Stimulated activated CD4-positive, alpha-beta T cell treated with anti-CD3 and anti-CD28 coated beads, Interleukin-12 subunit alpha, Interleukin-12 subunit beta, amount 100 ng/mL, for 48 hours (primary cell): ENCODE measurements around the gene SNED1.
A peak's percentile ranks its signal among the peaks of the same experiment; 100 is the strongest.

ENCODE experiments used
- DNase-seq, 3 donors: peaks; one replicate each; pipeline ENCODE4 v3.0.0-alpha.2; 2020; ENCODE audit warnings: low read depth in 2 of 3, low spot score in 1 of 3

The SNED1 gene

DNA sequence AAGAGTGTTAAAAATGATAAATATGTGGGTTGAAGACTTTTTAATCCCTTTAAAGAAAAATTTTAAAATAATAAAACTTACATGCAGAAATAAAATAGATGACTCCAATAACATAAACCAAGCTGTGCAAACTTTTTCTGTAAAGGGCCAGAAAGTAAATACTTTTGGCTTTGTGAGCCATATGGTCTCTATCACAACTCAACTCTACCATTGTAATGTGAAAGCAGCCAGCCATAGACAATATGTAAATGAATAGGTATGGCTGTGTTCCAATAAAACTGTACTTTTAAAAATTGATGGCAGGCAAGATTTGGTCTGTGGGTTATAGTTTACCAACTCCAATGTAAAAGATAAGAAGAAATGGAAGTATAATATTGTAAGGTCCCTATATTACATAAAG is 45.2 kb downstream of the SNED1 start:
- no peak for DNase-seq

DNA sequence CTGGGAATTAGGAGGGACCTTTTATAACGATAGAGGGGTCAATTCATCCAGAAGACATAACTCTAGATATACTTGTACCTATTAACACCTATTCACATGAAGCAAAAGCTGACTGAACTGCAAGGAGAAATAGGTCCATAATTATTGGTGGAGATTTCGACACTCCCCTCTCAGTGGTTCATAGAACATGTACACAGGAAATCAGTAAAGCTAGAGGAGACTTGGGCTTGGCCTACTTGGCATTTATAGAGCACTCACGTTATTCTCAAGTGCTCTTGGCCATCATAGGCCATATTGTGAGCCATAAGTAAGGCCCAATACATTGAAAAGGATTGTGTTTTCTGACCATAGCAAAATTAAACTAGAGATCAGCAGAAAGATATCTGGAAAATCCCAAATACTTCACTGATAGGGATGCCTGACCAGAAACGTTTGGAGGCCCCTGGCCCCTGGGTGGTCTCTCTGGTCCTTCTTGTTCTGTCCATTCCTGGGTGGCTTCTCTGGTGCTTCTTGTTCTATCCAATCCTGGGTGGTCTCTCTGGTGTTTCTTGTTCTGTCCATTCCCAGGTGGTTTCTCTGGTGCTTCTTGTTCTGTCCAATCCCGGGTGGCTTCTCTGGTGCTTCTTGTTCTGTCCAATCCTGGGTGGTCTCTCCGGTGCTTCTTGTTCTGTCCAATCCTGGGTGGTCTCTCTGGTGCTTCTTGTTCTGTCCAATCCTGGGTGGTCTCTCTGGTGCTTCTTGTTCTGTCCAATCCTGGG is 49.0 kb downstream of the SNED1 start:
- no peak for DNase-seq

DNA sequence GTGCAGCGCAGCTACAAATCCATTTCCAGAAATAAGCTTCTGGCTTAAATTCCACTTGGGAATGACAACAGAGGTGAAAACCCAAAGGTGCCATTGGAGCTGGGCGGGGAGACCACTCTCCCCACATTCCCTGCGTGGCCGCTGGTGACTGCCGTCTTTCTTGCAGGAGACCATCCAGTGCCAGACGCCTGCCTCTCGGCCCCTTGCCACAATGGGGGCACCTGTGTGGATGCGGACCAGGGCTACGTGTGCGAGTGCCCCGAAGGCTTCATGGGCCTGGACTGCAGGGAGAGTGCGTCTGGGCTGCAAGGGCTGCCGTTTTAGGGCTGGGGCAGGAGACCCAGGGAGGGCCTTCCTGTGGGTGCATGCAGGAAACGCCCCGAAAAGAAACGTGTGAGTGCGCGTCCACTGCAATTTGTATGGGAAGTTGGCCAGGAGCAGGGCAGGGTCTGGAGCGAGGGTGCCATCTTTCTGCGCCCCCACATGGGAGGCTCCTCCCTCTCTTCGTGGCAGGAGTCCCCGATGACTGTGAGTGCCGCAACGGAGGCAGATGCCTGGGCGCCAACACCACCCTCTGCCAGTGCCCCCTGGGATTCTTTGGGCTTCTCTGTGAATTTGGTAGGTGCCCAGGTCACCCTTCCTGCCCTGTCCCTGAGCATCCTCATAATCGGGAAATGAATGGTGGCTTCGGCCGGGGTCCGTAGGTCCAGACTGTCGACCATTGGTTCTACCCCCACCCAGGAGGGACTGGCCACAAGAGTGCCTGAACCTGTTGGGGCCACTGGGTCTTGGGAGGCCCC is 49.9 kb downstream of the SNED1 start:
- no peak for DNase-seq

- no peak for DNase-seq
Observed at GRCh38 chr2:241048949-241049343, 50.5 kb downstream of the SNED1 start.

- no peak for DNase-seq
Observed at GRCh38 chr2:241049739-241050623, 51.6 kb downstream of the SNED1 start.

- no peak for DNase-seq
Observed at GRCh38 chr2:241050624-241051577, 52.5 kb downstream of the SNED1 start.

DNA sequence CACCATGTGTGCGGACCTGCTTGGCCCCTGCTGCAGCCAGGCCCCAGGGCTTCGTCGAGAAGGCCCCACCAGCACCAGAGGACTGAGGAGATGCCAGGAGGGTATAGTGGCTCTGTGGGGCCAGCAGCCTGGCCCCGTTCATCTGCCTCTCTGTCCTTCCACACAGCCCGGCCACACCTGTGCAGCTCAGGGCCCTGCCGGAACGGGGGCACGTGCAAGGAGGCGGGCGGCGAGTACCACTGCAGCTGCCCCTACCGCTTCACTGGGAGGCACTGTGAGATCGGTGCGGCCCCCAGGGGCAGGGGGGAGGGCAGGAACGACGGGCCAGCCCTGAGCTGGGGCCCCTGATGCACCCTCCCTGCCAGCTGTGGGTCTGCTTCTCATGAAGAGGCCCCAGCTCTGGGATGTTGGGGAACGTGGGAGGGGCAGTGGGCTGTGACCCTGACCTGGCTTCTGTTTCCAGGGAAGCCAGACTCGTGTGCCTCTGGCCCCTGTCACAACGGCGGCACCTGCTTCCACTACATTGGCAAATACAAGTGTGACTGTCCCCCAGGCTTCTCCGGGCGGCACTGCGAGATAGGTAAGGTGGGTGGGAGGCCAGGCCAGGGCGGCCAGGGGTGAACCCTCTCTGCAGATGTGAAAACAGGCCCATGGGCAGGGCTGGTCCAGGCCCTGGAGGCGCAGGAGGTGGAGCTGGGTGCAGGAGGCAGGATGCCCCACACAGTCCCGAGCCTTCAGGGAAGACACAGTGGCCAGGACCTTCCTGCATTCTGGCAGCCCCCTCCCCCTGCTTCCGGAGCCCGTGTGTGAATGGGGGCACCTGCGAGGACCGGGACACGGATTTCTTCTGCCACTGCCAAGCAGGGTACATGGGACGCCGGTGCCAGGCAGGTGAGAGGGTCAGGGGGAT is 53.4 kb downstream of the SNED1 start:
- no peak for DNase-seq

DNA sequence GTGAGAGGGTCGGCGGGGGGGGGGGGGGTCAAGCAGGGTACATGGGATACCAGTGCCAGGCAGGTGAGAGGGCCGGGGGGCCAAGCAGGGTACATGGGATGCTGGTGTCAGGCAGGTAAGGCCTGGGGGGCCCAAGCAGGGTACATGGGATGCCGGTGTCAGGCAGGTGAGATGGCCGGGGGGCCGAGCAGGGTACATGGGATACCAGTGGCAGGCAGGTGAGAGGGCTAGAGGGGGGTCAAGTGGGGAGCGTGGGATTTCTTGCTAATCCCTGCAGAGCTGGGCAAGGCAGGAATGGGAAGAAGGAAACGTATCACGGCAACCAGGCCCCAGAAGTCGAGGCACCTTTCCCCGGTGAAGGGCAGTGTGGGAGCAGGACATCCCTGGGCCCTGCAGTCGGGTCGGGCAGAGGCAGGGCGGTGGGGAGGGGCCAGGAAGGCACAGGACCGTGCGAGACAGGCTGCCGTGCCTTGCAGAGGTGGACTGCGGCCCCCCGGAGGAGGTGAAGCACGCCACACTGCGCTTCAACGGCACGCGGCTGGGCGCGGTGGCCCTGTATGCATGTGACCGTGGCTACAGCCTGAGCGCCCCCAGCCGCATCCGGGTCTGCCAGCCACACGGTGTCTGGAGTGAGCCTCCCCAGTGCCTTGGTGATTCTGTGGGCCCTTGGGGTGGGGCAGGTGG is 54.4 kb downstream of the SNED1 start:
- no peak for DNase-seq

GRCh38 chr2:241053576-241054251 is 55.3 kb downstream of the SNED1 start:
- DNase-seq, result no peak

DNA sequence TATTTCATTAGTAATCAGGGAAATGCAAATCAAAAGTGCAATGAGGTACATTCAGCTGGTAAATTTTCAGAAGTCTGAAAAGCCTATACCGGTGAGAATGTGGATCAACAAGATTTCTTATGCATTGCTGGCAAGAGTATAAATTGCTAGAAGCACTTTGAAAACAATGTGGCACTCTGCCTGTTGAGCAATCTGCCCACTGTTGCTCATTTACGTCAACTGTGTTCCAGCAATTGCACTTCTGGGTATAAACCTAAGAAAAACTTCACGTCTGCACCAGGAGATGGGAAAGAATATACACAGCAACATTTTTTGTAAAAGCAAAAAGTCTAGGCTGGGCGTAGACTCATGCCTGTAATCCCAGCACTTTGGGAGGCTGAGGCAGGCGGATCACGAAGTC is 62.9 kb downstream of the SNED1 start:
- no peak for DNase-seq

DNA sequence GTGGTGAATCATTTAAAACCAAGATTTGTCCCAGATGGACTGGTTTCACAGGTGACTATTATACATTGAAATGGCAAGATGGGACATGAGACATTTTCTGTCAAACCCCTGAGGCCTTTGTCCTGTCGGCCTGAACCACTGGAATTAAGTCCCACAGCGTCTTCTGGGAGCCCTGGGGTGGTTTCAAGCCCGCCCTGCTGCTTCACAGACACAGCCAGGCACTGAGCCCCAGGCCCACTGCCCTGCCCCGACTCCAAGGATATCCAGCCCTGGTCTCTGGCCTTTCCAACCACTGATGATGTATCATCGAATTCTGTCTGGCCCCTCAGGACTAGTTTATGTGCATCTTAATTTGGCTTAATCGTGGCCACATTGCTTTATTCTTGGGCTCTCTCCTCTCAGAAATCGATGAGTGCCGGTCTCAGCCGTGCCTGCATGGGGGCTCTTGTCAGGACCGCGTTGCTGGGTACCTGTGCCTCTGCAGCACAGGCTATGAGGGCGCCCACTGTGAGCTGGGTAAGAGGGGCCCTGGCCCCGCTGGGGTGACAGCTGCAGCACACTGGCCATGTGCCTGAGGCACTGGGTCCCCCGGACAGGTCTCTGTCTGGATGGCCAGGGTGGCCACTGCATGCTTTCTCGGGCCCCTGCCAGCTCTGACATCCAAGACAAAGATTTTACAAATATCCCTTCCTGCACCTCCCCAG is 64.1 kb downstream of the SNED1 start:
- DNase-seq, result no peak

DNA sequence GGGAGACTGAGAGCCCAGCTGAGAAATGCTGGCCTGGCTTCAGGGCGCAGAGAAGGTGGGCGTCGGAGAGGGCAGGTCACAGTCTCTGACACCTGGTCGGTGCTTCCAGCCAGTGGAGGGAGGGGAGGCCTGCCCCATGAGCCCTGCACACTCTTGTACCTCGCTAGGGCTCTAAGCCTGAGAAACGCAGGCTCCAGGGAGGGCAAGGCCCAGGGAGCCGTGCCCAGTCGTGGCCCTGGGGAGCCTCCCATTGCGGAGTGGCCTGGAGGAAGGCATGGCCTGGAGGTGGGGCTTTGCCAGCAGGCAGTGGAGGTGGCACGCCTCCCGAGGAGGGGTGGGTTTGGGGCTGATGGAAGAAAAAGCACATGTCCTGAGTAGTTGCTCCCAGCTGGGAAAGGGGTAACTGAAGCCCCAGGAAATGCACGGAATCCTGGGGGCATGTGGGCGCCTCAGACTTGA is 64.7 kb downstream of the SNED1 start:
- DNase-seq, result no peak

- no peak for DNase-seq
Observed at GRCh38 chr2:241063587-241063986, 65.2 kb downstream of the SNED1 start.

- peak in 2 of 3 donors; percentile 20 to 24 for DNase-seq
Observed at GRCh38 chr2:241064008-241064801, 65.8 kb downstream of the SNED1 start.

DNA sequence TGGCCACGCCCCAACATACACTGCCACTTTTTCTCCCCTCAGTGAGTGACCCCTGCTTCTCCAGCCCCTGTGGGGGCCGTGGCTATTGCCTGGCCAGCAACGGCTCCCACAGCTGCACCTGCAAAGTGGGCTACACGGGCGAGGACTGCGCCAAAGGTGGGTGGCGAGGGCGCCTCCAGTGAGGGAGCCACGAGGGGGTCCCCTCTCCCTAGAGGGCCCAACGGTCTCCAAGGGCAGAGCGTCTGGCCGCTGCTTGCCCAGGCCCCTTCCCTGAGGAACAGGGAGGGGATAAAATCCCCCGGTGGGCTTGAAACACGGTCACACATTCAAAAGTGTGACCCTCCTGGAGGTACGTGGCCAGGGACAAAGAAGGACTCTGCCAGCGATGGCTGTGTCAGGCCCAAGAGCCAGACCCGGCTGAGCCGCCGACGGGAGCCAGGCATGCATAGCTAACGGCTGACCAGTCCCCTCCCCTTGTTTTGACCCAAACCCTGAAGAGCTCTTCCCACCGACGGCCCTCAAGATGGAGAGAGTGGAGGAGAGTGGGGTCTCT is 66.5 kb downstream of the SNED1 start:
- DNase-seq, result no peak

DNA sequence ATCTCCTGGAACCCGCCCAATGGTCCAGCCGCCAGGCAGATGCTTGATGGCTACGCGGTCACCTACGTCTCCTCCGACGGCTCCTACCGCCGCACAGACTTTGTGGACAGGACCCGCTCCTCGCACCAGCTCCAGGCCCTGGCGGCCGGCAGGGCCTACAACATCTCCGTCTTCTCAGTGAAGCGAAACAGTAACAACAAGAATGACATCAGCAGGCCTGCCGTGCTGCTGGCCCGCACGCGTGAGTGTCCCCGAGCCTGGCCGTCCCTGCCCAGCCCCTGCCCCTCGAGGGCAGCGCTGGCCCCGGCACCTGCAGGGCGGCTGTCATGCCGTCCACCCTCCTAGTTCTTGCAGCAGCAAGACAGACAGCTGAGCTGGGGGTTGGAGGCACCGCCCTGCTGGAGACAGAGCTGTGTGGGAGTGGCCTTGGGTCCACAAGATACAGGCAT is 67.0 kb downstream of the SNED1 start:
- DNase-seq, result no peak
